GF-D8 (cell line): Measurements from ENCODE around the gene RPS19BP1.

ENCODE experiments used
- DNase-seq: peaks from one replicate; lab custom pipeline; 2025; lab: John Stamatoyannopoulos, UW

Gene RPS19BP1

GRCh38 chr22:39490135-39490798 lies 42.3 kb downstream of the RPS19BP1 start:
- no peak for DNase-seq

DNA sequence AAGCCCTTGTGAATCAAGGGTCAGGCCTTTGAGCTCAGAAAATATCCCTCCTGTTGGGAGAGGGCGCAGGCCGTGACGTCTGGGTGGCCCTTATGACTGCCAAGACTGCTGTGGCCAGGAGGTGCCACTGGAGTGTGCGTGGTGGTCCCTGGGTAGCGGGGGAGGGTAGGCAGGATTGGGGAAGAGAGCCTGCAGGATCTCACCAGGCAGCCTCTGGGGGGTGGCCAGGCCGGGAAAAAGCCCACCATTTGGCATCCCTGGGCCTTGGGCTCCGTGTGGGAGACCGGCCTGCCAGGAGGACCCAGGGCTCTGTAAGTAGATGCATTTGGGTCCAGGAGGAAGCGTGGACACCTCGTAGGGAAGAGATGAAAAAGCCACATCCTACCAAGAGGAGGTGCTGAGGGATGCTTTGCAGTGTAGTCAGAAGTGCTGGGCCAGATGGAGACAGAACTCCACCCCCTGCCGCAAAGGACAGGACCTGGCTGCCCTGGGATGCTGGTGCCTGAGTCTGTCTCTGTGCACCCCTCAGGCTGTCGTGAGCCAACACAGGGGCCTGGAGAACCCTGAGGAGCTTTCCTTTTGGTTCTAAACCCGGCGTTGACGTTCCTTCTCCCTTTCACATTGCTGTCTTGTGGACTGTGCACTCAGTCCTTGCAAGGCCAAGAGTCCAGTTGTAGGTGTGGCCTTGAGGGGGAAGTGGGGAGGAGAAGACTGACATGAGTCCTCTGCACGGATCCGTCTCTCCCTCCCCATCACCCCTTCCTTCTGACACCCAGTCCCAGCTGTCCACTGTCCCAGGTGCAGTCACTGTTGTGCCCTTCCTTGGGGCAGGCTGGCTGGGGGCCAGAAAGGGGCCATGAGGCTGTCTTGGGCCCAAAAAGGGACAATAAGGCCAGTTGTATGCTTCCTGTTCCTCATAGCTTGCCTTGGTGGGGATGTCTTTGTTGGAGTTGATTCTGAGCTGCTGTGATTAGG lies 43.2 kb downstream of the RPS19BP1 start:
- DNase-seq: no peak

DNA sequence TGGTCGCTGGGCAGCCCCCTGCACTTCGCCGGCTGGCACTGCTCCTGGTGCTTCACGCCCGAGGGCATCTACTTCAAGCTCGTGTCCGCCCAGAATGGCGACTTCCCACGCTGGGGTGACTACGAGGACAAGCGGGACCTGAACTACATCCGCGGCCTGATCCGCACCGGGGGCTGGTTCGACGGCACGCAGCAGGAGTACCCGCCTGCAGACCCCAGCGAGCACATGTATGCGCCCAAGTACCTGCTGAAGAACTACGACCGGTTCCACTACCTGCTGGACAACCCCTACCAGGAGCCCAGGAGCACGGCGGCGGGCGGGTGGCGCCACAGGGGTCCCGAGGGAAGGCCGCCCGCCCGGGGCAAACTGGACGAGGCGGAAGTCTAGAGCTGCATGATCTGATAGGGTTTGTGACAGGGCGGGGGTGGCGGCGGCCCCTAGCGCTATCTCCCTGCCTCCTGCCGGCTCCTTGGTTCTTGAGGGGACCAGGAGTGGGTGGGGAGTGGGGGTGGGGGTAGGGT lies 43.9 kb downstream of the RPS19BP1 start:
- no peak for DNase-seq

- DNase-seq: no peak
These were observed 44.6 kb downstream of the RPS19BP1 start for GRCh38 chr22:39487826-39488520.

DNA sequence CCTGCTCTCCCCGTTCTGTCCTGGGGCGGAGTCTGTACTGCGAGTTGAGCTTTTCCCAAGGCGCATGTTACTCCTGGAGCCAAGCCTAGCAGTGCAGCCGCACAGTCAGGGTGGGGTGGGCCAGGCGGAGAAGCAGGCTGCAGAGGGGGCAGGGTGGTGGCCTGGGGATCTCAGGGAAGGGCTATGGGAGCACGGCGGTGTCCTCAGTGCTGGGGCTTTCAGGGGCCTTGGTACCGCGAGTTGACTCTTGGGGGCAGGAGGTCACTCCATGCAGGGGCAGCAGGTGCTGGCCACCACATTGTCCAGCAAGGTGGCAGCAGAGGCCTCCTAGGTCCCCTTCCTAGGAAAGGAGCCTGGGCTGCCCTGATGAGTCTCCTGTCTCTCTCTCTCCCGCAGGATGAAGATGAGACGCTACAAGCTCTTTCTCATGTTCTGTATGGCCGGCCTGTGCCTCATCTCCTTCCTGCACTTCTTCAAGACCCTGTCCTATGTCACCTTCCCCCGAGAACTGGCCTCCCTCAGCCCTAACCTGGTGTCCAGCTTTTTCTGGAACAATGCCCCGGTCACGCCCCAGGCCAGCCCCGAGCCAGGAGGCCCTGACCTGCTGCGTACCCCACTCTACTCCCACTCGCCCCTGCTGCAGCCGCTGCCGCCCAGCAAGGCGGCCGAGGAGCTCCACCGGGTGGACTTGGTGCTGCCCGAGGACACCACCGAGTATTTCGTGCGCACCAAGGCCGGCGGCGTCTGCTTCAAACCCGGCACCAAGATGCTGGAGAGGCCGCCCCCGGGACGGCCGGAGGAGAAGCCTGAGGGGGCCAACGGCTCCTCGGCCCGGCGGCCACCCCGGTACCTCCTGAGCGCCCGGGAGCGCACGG lies 45.4 kb downstream of the RPS19BP1 start:
- no peak for DNase-seq

DNA sequence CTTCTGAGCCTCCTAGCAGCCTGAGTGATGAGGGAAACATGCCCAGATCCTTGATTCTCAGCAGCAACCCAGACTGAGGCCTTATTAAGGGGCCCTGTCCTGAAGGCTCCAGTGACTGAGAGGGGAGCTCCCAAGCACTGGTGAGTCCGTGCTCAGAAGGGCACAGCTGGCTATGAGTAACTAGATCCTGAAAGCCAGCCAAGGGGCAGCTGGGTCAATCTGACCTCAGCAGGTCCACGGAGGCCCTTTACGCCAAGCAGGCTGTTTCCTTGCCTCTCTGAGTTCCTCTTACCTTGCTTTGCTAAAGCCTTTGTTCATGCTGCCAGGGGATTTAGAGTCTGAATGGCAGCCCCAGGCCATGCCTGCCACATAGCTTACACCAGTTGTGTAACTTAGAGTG lies 49.8 kb downstream of the RPS19BP1 start:
- no peak for DNase-seq

GRCh38 chr22:39481595-39481994 lies 51.0 kb downstream of the RPS19BP1 start:
- no peak for DNase-seq

DNA sequence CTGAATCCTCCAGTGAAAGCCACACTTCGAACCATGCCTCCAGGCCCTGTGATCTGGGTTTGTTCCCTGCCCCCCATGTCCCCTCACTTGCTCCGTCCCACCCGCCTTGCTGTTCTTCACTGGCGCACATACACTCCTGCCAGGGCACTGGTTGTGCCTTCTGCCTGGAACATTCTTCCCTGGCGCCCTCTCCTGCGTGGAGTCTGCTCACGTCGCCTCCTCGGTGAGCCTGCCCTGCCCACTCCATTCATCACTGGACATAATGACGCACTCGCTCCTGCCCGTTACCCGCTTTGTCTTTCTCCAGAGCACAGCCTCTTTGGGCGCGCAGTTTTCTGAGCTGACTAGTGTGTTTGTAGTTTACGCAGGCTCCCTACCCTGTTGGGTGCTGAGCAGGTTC lies 51.5 kb downstream of the RPS19BP1 start:
- no peak for DNase-seq

- no peak for DNase-seq
These were observed 52.0 kb downstream of the RPS19BP1 start for GRCh38 chr22:39480557-39480956.

DNA sequence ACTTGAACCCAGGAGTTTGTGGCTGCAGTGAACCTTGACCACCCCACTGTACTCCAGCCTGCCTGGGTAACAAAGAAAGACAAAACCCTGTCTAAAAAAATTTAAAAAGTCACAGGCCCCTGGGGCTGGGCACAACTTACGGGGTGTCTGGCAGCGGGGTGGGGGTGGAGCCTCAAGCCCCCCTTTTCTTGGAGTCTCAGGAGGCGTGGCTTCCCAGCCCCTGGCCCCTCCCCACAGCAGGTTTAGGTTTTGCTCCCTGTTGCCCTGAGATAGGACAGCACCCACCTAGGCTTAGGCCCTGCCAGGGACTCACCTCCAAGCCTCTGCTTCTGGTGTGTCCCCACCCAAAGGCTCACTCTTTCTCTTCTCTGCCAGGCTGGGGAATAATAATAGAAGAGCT lies 53.3 kb downstream of the RPS19BP1 start:
- DNase-seq: no peak
